Measurements from ENCODE around the gene AP4E1. TPM values are rescaled to one million over a fixed set of nuclear protein-coding genes. Genes with fewer than 3 reads are reported as not detected.

AP4E1 gene
- polyA plus RNA-seq, 1 donor (not counting 4 experiments of a cell fraction or from before 2014, with no cell fraction given), result 7.9 TPM

DNA sequence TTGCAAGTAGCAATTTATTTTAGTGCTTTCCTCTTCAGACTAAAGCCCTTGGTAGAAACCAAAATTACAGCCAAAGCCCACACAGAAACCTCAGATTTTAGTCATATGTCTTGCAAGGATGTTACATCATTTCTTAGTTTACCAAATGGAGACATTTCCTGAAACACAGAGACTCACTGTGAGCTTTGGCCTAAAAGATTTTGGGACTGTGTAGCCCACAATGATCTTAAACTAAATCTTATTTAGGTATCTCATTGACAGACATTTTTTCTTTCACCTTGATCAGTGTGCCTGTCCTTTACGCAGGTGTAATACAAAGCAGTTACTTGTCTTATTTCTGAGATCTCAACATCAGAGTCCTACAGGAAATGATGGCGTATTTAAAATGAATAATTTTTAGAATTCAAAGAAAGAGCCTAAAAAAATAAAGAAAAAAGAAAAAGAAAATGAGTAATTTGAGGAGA lies 27.8 kb upstream of the AP4E1 start:
- Histone ChIP-seq H3K9me3 (ENCODE audit: control insufficient read depth, low read depth, low read length) (no peaks in the 10 kb centered on the region), H3K4me3 (ENCODE audit: control insufficient read depth in 2 of 3, extremely low read depth in 1 of 3, insufficient read depth in 2 of 3, low read depth in 1 of 3, low read length in 3 of 3) (no peak overlapping the region), H3K4me1 (ENCODE audit: control insufficient read depth, extremely low read depth, insufficient read depth, low read length) (peaks cover 58% of the 10 kb centered on the region), H3K27ac (ENCODE audit: control insufficient read depth, insufficient read depth, low read length) (peak overlapping the region; percentile 92), H3K4me2 (ENCODE audit: control insufficient read depth, extremely low read depth, insufficient read depth, low read depth, low read length) (peak overlapping the region; percentile 54), H3K36me3 (ENCODE audit: control insufficient read depth in 2 of 2, extremely low read depth in 1 of 2, insufficient read depth in 2 of 2, low read length in 2 of 2) (no peaks in the 10 kb centered on the region), H3K9ac (ENCODE audit: control insufficient read depth, extremely low read depth, insufficient read depth, low read length) (peak overlapping the region; percentile 52), H3K9me1 (ENCODE audit: control insufficient read depth, extremely low read depth, insufficient read depth, low read length) (no peaks in the 10 kb centered on the region), H3K27me3 (ENCODE audit: control insufficient read depth, extremely low read depth, insufficient read depth, low read length) (no peaks in the 10 kb centered on the region), H3K79me2 (ENCODE audit: control insufficient read depth, insufficient read depth, low read length) (no peaks in the 10 kb centered on the region), H4K20me1 (ENCODE audit: control insufficient read depth, extremely low read depth, insufficient read depth, low read length) (no peaks in the 10 kb centered on the region), H2AFZ (ENCODE audit: control insufficient read depth, low read length) (peak overlapping the region; percentile 44)
- dilution Hi-C loops (cut with MboI; ENCODE audit: extremely low pct_ligation_motif_present, low sequenced_read_pairs), result no loop called here
- no peak for TF ChIP-seq EZH2 (IDR thresholded peaks at IDR 0.05; ENCODE audit: low read length)
- TF ChIP-seq, protein P1, sequence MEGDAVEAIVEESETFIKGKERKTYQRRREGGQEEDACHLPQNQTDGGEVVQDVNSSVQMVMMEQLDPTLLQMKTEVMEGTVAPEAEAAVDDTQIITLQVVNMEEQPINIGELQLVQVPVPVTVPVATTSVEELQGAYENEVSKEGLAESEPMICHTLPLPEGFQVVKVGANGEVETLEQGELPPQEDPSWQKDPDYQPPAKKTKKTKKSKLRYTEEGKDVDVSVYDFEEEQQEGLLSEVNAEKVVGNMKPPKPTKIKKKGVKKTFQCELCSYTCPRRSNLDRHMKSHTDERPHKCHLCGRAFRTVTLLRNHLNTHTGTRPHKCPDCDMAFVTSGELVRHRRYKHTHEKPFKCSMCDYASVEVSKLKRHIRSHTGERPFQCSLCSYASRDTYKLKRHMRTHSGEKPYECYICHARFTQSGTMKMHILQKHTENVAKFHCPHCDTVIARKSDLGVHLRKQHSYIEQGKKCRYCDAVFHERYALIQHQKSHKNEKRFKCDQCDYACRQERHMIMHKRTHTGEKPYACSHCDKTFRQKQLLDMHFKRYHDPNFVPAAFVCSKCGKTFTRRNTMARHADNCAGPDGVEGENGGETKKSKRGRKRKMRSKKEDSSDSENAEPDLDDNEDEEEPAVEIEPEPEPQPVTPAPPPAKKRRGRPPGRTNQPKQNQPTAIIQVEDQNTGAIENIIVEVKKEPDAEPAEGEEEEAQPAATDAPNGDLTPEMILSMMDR (optimal IDR thresholded peaks at IDR 0.05 in 1 of 3, IDR thresholded peaks at IDR 0.05 in 1 of 3, conservative IDR thresholded peaks at IDR 0.05 in 1 of 3; ENCODE audit: extremely low read depth in 1 of 3, insufficient read depth in 2 of 3, low read length in 3 of 3), result no peak
- DNase-seq (ENCODE audit: low read depth, low spot score) (no peak), FAIRE-seq (no peak)

DNA sequence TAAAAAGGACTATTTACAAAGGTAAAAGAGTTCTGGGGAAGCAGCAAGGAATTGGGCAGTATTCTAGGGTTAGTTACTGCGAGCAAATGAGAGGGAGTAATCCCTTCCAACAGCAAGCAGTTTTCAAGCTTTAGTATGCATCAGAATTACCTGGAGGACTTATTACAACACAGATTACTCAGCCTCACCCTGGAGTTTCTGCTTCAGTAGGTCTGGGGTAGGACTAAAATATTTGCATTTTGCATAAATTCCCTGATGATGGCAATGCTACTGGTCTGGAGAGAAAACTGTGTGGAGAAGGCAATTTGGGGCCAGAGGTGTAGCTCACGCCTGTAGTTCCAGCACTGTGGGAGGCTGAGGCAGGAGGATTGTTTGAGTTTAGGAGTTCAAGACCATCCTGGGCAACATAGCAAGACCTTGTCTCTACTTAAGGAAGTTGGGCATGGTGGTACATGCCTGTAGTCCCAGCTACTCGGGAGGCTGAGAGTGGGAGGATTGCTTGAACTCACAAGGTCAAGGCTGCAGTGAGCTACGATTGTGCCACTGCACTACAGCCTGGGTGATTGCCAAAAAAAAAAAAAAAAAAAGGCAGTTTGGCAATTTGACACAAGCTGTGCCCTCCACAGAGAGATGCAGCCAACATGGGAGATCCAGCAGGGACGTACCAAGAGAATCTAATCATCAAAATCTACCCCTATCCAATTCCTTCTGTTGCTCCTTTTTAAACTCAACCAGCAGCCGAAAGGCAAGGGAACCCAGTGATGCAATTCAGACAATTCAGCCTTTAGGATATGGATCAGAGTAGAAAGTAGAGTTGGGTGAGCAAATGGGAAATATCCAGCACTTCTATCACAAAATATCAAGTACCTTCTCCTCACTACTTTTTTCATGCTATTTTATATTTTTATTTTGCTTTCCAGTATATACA lies 27.1 kb upstream of the AP4E1 start:
- Histone ChIP-seq H3K27ac (ENCODE audit: control insufficient read depth, insufficient read depth, low read length) (peak overlapping the region; percentile 92), H4K20me1 (ENCODE audit: control insufficient read depth, extremely low read depth, insufficient read depth, low read length) (no peaks in the 10 kb centered on the region), H2AFZ (ENCODE audit: control insufficient read depth, low read length) (peak overlapping the region; percentile 35), H3K4me3 (ENCODE audit: control insufficient read depth in 2 of 3, extremely low read depth in 1 of 3, insufficient read depth in 2 of 3, low read depth in 1 of 3, low read length in 3 of 3) (no peak overlapping the region), H3K9ac (ENCODE audit: control insufficient read depth, extremely low read depth, insufficient read depth, low read length) (peak overlapping the region; percentile 52), H3K4me2 (ENCODE audit: control insufficient read depth, extremely low read depth, insufficient read depth, low read depth, low read length) (peak overlapping the region; percentile 54), H3K36me3 (ENCODE audit: control insufficient read depth in 2 of 2, extremely low read depth in 1 of 2, insufficient read depth in 2 of 2, low read length in 2 of 2) (no peaks in the 10 kb centered on the region), H3K9me3 (ENCODE audit: control insufficient read depth, low read depth, low read length) (no peaks in the 10 kb centered on the region), H3K9me1 (ENCODE audit: control insufficient read depth, extremely low read depth, insufficient read depth, low read length) (no peaks in the 10 kb centered on the region), H3K27me3 (ENCODE audit: control insufficient read depth, extremely low read depth, insufficient read depth, low read length) (no peaks in the 10 kb centered on the region), H3K79me2 (ENCODE audit: control insufficient read depth, insufficient read depth, low read length) (no peaks in the 10 kb centered on the region), H3K4me1 (ENCODE audit: control insufficient read depth, extremely low read depth, insufficient read depth, low read length) (peaks cover 65% of the 10 kb centered on the region)
- no peak for TF ChIP-seq EZH2 (IDR thresholded peaks at IDR 0.05; ENCODE audit: low read length)
- TF ChIP-seq, protein P1 (optimal IDR thresholded peaks at IDR 0.05 in 1 of 3, IDR thresholded peaks at IDR 0.05 in 1 of 3, conservative IDR thresholded peaks at IDR 0.05 in 1 of 3; ENCODE audit: extremely low read depth in 1 of 3, insufficient read depth in 2 of 3, low read length in 3 of 3), result no peak
- dilution Hi-C loops (cut with MboI; ENCODE audit: extremely low pct_ligation_motif_present, low sequenced_read_pairs), result no loop called here
- FAIRE-seq (no peak), DNase-seq (ENCODE audit: low read depth, low spot score) (no peak)

Measured in keratinocyte (primary cell).